Endothelial cell of umbilical vein (primary cell): ENCODE data around the gene SFTPD.

ENCODE experiments used
- CTCF ChIP-seq, 2 donors: IDR thresholded peaks; 1 replicate in 1 of 2; 2 replicates in 1 of 2; pipeline ENCODE4 v1.5.1; 2011; ENCODE audit warnings: low read length in 2 of 2, mild to moderate bottlenecking in 2 of 2, moderate library complexity in 2 of 2, control low read depth in 1 of 2, inconsistent platforms in 1 of 2, low read depth in 1 of 2; ENCODE audit not compliant: insufficient read depth in 1 of 2; ENCODE audit errors: extremely low read depth in 1 of 2
- EZH2 ChIP-seq: IDR thresholded peaks from 2 replicates; pipeline ENCODE4 v1.6.1; 2012; ENCODE audit warnings: borderline replicate concordance, low read depth, mild to moderate bottlenecking, moderate library complexity, low read length, inconsistent platforms; ENCODE audit not compliant: severe bottlenecking
- POLR2A ChIP-seq: IDR thresholded peaks from 2 replicates; pipeline ENCODE4 v1.6.1; 2012; ENCODE audit warnings: low read depth, mild to moderate bottlenecking, control low read depth, low read length
- POLR2AphosphoS5 ChIP-seq: IDR thresholded peaks from 2 replicates; pipeline ENCODE4 v1.6.1; 2012; ENCODE audit warnings: low read depth, mild to moderate bottlenecking, control low read depth, low read length, moderate library complexity; ENCODE audit not compliant: insufficient read depth

GRCh38 chr10:79995979-79996634, 47.2 kb upstream of the SFTPD start:
- TF ChIP-seq CTCF (IDR thresholded peaks at IDR 0.05; ENCODE audit: extremely low read depth in 1 of 2, insufficient read depth in 1 of 2, low read depth in 1 of 2, low read length in 2 of 2) (no peak), POLR2A (no peak), EZH2 (no peak), POLR2AphosphoS5 (no peak)
